AG09319 (cell line): ENCODE measurements around the gene CCDC66.

Experiments used
- DNase-seq: peaks from one replicate; pipeline ENCODE4 v3.0.0-alpha.2; 2010; ENCODE audit warnings: low read depth; ENCODE audit errors: extremely low read depth
- CTCF ChIP-seq: IDR thresholded peaks from 2 replicates; pipeline ENCODE4 v1.5.1; 2011; ENCODE audit warnings: low read depth, mild to moderate bottlenecking, inconsistent platforms, low read length, moderate library complexity

CCDC66 gene

DNA sequence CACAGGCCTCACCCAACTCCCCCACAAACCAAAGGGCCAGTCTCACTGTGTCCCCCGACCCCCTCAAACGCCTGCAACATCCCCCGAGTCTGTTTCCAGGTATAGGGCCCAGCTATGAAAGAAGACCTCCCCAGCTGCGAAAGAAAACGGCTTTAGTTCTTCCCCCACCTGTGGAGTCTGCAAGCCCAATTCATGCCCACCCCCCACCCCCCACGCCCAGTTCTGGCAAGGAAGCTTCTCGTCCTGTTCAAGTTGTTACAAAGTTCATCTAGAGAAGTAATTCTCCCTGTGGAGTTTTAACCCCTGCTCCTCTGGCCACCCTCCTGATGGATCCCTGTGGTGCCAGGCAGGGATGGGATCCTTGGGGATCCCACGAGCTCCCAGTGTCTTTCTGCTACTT is 54.4 kb downstream of the CCDC66 start:
- no peak for DNase-seq
- TF ChIP-seq CTCF = no peak

DNA sequence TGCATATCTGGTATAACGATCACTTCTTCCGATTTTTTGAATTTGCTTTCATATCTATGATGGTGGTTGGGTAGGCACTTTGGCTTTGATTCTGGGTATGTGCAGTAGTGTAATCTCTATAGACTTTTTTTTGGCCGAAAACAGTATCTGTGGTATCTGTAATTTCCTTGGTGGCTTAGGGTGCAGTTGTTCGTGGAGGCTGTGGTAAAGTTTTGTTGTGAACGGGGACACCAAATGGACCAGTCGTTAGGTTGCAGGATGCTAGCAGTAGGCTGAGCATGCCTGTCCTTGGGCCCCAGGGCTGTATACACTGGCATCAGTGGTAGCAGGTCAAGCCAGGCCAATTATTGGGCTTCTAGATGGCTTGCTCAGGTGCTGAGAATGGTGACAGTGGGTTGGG is 55.2 kb downstream of the CCDC66 start:
- no peak for DNase-seq
- no peak for TF ChIP-seq CTCF

DNA sequence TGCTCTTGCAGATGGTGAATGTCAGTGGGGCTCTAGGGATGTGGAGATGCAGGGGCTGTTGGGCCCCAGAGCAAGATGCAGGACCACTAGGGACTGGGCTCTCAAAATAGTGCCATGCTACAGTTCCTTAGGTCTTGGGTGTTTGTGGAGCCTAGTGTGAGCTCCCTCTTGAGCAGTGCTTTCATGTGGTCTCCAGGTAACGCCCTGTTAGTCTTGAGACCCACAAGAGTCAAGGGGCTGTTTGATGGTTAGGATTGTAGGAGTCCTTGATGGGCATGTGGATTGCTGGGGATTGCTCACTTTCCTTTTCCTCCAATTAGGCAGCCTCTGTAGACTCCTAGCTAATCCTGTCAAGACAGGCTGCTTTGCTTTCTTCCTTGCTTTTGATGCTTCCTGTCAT is 56.0 kb downstream of the CCDC66 start:
- no peak for TF ChIP-seq CTCF
- DNase-seq = no peak

- no peak for TF ChIP-seq CTCF
- no peak for DNase-seq
Observed at GRCh38 chr3:56616478-56617006, 59.6 kb downstream of the CCDC66 start.

- no peak for TF ChIP-seq CTCF
- no peak for DNase-seq
Observed at GRCh38 chr3:56620371-56620770, 63.4 kb downstream of the CCDC66 start.

DNA sequence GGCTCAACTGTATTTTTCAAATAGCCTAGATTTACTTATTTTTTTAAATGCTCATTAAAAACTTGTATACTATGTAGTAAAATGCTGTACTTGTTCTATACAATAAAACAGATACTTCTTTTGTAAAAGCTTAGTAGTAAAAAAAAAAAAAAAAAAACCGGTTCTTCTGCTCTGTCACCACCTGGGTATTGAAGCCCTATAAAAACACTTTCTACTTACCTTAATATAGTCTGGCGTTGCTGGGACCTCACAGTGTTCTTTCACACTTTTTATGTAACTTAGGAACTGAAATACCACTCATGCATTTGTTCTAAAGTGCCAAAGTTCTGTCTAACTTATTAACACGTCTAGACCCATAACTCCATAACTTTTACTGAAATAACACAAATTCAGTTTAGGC is 64.7 kb downstream of the CCDC66 start:
- no peak for DNase-seq

GRCh38 chr3:56622381-56622780 is 65.4 kb downstream of the CCDC66 start:
- TF ChIP-seq CTCF = no peak

More for the DNA sequence above, 64.7 kb downstream of the CCDC66 start:
- TF ChIP-seq CTCF = no peak

More at GRCh38 chr3:56622381-56622780, 65.4 kb downstream of the CCDC66 start:
- no peak for DNase-seq
